Stimulated activated CD4-positive, alpha-beta T cell treated with anti-CD3 and anti-CD28 coated beads, Interleukin-2, amount 100 ng/mL, for 24 hours (primary cell): ENCODE results near the gene STUM.

Source experiments
- DNase-seq, 2 donors: peaks; one replicate each; pipeline ENCODE4 v3.0.0-alpha.2; 2020

The STUM gene

DNA sequence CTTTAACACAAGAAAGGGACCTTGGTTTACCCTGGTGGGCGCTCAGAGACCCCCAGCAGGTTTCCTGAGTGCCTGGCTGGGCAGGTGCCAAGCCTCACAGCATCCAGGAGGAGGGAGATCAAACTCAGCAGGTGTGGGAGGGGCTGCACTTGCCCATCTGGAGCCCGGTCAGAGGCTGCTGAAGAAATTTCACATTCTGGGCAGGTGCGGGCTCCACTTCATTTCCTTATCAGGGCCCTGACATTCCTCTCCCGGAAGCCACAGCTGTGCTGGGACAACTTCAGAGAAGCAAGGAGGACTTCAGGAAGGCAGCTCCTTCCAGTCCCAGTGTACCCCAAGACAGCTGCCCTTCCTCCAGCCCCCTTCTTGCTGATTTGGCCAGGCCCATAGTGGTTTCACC lies 107.6 kb downstream of the STUM start:
- no peak for DNase-seq

DNA sequence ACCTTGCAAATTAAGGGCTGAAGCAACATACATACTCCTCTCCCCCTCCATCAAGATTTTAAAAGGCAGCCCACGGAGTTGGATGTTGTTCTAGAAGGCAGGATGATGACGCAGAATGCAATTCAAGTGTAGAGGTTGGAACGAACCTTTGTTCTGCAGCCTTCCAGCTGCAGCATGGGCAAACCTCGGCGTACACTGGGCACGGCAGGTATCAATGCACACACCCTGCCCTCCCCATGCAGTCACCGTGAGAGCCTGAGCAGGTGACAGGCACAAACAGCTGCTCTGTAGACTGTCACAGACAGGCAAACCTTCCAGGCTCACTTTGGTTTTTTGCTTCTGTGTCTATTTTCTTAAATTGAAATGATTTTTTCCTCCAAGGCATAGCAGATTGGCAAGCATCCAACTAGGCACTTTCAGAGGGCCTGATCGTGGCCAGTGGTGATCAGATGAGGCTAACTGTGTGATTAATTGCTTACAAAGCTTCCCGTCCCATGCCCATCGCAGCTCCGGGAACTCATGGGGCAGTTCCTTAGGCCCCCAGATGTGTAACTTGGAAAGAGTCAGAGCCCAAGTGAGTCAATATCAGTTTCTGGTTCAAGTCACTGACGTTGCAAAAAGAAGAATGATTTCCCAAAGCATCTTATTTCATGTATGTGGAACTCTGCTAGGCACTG lies 108.2 kb downstream of the STUM start:
- DNase-seq, result no peak

DNA sequence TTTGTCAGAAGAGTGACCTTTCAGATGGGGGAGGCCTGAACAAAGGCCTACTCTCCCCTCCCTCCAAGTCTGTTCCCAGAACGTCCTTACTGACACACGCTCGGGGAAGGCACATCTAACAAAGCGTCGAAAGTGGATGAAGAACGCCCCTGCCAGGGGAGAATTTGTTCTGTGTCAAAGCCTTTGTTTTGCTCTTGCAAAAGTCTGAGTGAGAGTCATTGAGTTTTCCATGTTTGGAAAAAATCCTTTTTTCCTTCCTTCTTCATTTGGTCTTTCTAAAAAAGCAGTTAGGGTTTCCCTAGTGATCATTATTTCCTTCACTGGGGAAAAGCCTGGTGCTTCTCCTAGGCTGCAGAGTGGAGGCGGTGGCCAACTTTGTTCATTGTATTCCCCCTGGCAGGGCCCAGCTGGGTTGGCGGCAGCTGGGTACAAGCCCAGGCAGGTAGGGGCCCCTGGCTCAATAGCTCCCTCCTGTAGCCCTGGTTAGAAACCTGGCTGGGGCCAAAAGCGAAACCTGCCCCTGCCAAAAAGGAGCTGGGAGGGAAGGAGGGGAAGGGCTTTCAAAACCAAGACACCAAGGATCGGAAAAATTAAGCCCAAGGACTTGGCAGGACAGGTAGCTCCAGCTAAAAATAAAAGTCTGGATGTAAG lies 109.5 kb downstream of the STUM start:
- no peak for DNase-seq

DNA sequence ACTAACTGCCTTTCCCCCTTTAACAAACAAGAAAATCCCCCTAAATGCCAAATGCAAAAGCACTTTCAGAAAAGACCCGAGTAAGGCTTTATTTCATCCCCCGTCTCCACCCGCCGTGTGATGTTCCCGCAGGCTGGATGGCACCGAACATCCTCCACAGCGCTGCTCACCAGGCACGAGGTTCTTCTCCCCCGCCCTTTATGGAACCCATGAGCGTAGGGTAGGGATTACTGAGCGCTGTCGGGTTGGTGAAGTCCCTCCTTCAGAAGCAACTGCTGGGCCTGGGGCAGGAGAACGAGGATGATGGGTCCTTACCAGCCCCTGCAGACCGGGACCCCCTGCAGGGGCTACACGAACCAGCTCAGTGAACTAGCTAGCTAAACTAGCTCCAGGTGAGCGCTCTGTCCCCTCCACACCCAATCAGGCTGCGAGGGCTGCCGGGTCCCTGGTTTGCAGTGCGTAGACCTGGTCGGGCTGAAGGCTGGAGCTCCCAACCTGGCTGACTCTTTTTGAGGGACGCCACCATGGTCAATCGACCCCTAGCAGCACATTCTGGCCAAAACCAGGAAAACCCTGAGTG lies 110.1 kb downstream of the STUM start:
- no peak for DNase-seq
